HUDEP-2 (cell line): ENCODE data around the gene GOLGA7B.
"Not testable (repeated sequence)": the region's sequence is repeated elsewhere in the genome, so short reads cannot be mapped to it uniquely, and the experiment has no call there.

Experiments
- DNase-seq, 76 experiments: peaks; one replicate each; lab custom pipeline; 2025; ENCODE audit not compliant: unreplicated experiment in 76 of 76; lab: John Stamatoyannopoulos, UW

The GOLGA7B gene

DNA sequence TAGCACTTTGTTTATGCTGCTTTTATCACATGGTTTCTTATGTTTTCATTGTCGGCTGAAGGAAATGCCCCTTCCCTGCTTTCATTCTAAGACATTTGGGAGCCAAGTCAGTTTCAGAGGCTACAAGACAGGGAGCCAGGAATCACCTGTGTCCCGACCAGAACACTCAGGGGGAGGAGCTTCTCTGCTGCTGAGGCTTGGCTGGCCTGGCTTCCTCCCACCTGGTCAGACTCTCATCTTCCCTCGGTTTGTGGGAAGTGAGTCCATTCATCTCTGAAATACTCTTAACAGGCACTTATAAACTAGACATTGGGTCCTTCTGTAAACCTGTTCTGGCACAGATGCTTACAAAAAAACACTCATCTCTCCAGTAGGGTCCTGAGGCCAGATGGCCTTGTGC lies 19.6 kb upstream of the GOLGA7B start:
- DNase-seq = no peak

DNA sequence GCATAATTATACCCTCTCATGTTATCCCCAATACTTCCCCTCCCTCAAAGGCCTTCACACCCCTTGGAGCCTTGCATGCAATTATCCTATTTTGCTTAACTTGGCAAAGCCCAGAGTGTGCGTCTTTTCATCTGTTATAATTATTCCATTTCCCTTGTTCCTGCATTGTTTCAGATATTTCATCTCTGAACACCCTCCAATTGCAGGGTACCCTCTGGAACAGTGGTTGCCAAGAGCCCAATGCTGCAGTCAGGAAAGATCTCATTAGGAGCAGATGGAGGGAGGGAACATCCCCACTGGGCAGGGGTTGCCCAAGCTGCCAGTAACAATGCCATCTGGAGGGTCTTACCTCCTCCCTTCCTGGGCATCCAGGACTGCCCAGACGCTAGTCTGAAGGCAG lies 18.4 kb upstream of the GOLGA7B start:
- DNase-seq = no peak

DNA sequence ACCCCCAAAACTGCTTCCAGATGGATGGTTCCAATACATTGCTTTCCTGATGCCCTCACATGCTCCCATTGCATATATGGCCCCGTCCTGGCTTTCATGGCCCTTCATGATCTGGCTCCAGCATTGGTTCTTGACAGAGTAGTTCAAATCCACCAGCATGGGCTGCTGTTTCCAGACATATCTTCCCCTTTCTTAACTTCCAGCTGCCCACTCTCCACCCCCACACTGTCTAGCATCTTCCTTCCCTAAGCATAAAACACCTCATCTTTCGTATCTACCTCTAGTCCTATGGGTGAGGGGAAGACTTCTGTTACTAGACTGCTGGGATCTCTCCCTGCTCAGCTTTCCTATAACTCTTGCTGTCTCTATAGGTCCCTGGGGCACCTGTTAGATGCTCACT lies 13.2 kb upstream of the GOLGA7B start:
- no peak for DNase-seq

GRCh38 chr10:97838091-97838490 lies 11.6 kb upstream of the GOLGA7B start:
- DNase-seq = no peak

GRCh38 chr10:97841166-97841565 lies 8.5 kb upstream of the GOLGA7B start:
- DNase-seq = not testable (repeated sequence)

- DNase-seq = not testable (repeated sequence)
Measured at GRCh38 chr10:97842114-97842513, 7.5 kb upstream of the GOLGA7B start.

- DNase-seq = no peak
Measured at GRCh38 chr10:97842656-97843280, 6.9 kb upstream of the GOLGA7B start.

- DNase-seq = peak in 6 of 76 experiments; percentile 14 to 43 (median 23)
Measured at GRCh38 chr10:97843281-97843671, 6.4 kb upstream of the GOLGA7B start.

DNA sequence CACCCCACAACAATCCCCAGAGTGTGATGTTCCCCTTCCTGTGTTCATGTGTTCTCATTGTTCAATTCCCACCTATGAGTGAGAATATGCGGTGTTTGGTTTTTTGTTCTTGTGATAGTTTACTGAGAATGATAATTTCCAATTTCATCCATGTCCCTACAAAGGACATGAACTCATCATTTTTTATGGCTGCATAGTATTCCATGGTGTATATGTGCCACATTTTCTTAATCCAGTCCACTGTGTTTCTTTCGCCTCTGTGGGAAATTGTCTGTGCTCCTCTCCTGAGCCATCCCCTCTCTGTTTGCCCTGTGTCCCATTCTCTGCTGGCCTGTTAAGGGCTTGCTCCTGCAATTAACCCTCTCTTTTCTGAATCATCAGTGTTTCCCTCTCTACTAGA lies 5.7 kb upstream of the GOLGA7B start:
- DNase-seq = not testable (repeated sequence)

- no peak for DNase-seq
Measured at GRCh38 chr10:97844678-97845077, 5.0 kb upstream of the GOLGA7B start.

GRCh38 chr10:97849103-97849686 lies 448 bp upstream of the GOLGA7B start:
- DNase-seq = no peak

- DNase-seq = no peak
Measured at GRCh38 chr10:97850446-97850845, 803 bp downstream of the GOLGA7B start.

DNA sequence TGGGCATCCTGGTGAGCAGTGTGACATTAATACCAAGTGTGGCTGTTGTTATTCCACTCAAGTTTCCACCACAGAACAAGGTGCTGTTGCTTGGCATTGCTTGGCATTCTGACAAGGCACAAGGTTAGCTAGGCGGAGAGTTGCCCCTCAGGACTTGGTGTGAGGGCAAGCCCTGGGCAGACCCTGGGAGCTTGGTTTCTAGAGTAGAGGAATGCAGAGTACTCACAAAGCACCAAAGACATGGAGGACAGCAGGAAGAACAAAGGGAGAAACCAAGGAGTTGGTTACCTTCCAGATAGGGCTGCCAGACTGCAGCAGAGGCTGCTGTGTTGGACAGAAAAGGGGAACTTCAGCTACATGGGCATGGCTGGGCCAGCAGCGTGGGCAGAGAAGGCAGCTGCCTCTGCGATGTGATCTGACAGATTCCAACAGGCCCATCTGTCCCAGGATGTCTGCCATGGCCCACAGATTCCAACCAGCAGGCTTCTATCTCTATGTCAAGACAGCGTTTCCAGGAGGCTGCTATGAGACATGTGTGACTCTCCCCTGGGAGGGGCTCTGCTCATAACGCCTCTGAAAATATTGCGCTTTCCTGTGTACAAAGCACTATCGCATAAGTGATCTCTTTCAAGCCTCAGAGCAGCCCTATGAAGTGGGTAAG lies 1.8 kb downstream of the GOLGA7B start:
- peak in 4 of 76 experiments; percentile 9 to 18 (median 12) for DNase-seq

DNA sequence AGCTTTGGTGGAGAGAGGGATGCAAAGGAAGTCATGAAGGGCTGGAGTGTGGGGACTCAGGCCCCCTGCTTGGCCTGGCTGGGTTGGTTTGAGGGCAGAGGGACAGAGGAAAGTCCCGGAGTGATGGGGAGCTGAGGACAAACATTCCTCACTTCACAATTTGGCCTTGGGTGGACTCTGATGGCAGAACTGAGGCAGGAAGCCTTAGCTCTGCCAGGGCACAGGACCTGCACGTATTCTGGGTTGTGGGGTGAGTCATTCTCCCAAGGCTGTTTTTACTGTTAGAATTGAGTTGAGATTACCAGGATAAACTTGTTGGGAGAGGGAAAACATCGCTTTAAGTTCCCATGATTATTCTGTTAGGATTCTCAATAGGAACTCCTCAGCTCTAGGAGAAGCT lies 2.6 kb downstream of the GOLGA7B start:
- no peak for DNase-seq

DNA sequence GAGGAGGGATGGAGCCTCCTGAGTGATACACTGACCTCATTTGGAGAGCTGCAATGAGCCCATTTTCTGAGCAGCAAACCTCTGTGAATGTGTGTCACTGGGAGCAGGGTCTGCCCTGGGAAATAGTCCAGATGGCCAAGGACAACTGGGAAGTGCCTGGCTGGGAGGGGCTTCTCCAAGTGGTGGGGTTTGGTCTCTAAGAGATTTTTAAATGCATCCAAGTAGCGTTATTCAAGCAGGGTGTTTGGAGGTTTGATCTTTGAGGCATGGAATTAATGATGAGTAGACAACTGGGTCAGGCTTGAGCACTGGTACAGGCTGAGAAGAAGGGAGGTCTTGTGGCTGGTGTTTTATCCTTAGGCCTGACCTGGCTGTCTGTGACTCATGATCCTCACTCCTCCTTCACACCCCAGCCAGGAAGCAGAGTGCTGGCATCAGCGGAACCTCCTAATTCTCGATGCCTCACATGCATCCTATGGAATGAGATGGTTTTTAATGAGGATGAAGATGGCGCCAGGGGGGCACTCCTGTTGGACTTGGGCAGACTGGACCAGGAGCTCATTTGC lies 3.3 kb downstream of the GOLGA7B start:
- no peak for DNase-seq

GRCh38 chr10:97854743-97855142 lies 5.1 kb downstream of the GOLGA7B start:
- no peak for DNase-seq

GRCh38 chr10:97858001-97858439 lies 8.4 kb downstream of the GOLGA7B start:
- no peak for DNase-seq

- DNase-seq = peak in 4 of 76 experiments; percentile 16 to 24 (median 22)
Measured at GRCh38 chr10:97861097-97861750, 11.6 kb downstream of the GOLGA7B start.

DNA sequence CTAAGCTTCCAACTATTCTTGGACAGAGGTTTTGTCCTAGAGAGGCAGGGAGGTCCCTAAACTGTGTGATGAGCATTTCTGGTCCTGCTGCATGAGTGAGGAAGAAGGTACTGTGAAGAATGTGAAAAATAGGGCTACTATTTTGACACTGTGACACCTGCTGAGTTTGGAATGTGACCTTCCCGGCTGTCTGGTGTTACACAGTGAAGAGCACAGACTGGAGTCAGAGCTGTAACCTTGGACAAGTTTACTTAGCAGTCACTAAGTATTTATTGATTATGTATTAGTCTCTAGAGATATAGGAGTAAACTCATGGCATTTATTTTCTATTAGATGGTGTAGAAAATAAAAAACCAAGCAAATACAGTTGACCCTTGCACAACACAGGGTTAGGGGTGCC lies 12.3 kb downstream of the GOLGA7B start:
- DNase-seq = no peak

DNA sequence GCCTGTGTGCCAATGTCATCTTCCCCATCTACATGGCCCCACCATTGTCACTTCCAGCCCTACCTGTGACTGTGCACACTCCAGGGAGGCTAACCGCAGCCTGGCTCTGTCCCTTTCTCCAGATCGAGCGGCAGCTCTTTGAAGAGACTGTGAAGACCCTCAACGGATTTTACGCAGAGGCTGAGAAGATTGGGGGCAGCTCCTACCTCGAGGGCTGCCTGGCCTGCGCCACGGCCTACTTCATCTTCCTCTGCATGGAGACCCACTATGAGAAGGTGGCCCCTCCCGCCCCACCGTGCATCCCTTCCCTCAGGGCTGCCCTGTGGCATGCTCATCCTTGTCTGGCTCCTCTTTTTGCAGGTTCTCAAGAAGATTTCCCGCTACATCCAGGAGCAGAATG lies 14.2 kb downstream of the GOLGA7B start:
- no peak for DNase-seq

DNA sequence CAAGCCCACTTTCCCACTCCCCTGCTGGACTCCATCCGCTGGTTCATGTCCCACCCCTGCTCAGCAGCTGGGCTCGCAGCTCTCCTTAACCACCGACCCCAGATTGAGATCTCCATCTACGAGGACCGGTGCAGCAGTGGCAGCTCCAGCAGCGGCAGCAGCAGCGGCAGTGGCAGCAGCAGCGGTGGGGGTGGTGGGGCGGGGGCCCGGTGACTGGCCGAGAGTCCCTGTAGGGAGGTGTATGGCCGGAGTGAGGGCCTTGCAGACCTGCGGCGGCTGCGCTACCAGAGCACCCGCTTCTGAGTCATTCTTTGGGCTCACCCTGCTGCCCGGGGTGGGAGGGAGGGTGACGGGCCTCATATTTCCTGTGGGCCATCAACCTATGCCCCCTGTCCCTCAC lies 15.8 kb downstream of the GOLGA7B start:
- DNase-seq = no peak
